Endothelial cell of umbilical vein (primary cell): Measurements from ENCODE around the gene PRKAR2B. TPM values are rescaled to one million over a fixed set of nuclear protein-coding genes. Genes with fewer than 3 reads are reported as not detected.

Experiments
- BruUV-seq: library from RNA; stranded (reverse); fragments of 400-500 nt; replicated peaks from 2 replicates; lab custom pipeline; 2021; lab: Mats Ljungman, UMichigan
- CTCF ChIA-PET: fragments of 300-600, 350-600 bp; sonication (Branson Sonifier 250); formaldehyde crosslinking; loops from one replicate; lab custom pipeline; 2021; ENCODE audit warnings: antibody characterized with exemption, inconsistent platforms; lab: Charles Lee
- POLR2A ChIA-PET: fragments of 300-600, 350-600 bp; sonication (Branson Sonifier 250); formaldehyde crosslinking; loops from one replicate; lab custom pipeline; 2021; ENCODE audit warnings: antibody characterized with exemption, inconsistent platforms; lab: Charles Lee
- DNase-seq: peaks from one replicate; pipeline ENCODE4 v3.0.0-alpha.2; 2011; ENCODE audit warnings: low read depth, low spot score
- FAIRE-seq: peaks from 2 replicates; lab custom pipeline; 2011; peaks lifted over from hg19 to GRCh38; lab: Jason Lieb, UNC
- H2AFZ ChIP-seq: 2 replicates; pipeline ENCODE4 v1.6.0; 2012; ENCODE audit warnings: low read depth, low read length, control low read depth, inconsistent platforms
- H3K27ac ChIP-seq: 2 replicates; pipeline ENCODE4 v1.5.1; 2011; ENCODE audit warnings: low read depth, mild to moderate bottlenecking, control low read depth, low read length, moderate library complexity; ENCODE audit not compliant: insufficient read depth
- H3K27me3 ChIP-seq, 2 experiments: 2 replicates each; pipeline versions ENCODE4 v1.6.0 to v1.6.1; 2011; ENCODE audit warnings: low read length in 2 of 2, mixed read lengths in 1 of 2; ENCODE audit not compliant: control insufficient read depth in 2 of 2, insufficient read depth in 2 of 2
- H3K36me3 ChIP-seq, 2 experiments: 2 replicates in 1 of 2; 3 replicates in 1 of 2; pipeline ENCODE4 v1.5.1; 2011; ENCODE audit warnings: low read length in 2 of 2, mild to moderate bottlenecking in 1 of 2, moderate library complexity in 1 of 2; ENCODE audit not compliant: control insufficient read depth in 2 of 2, insufficient read depth in 2 of 2; ENCODE audit errors: extremely low read depth in 1 of 2
- H3K4me1 ChIP-seq: 3 replicates; pipeline ENCODE4 v1.5.1; 2011; ENCODE audit warnings: mild to moderate bottlenecking, low read length; ENCODE audit not compliant: control insufficient read depth, insufficient read depth; ENCODE audit errors: extremely low read depth
- H3K4me2 ChIP-seq: 2 replicates; pipeline ENCODE4 v1.6.1; 2011; ENCODE audit warnings: low read length, control low read depth, mixed read lengths; ENCODE audit not compliant: insufficient read depth
- H3K4me3 ChIP-seq, 3 experiments: fragments of 200-600 bp in 1 of 3; sonication (generic), shearing (Covaris generic) in 1 of 3; replicated peaks in 1 of 3; 2 replicates each; pipeline ENCODE4 v1.5.1; 2011 to 2016; ENCODE audit warnings: control low read depth in 3 of 3, low read length in 3 of 3, mild to moderate bottlenecking in 2 of 3, inconsistent platforms in 1 of 3, low read depth in 1 of 3, moderate library complexity in 1 of 3; ENCODE audit not compliant: insufficient read depth in 1 of 3
- H3K79me2 ChIP-seq: 2 replicates; pipeline ENCODE4 v1.6.0; 2012; ENCODE audit warnings: low read length, inconsistent platforms; ENCODE audit not compliant: control insufficient read depth, insufficient read depth
- H3K9ac ChIP-seq: replicated peaks from 2 replicates; pipeline ENCODE3; 2011; ENCODE audit warnings: low read length, control low read depth; ENCODE audit not compliant: insufficient read depth; ENCODE audit errors: extremely low read depth
- H3K9me1 ChIP-seq: replicated peaks from 3 replicates; pipeline ENCODE4 v1.6.0; 2011; ENCODE audit warnings: mild to moderate bottlenecking, low read length; ENCODE audit not compliant: control insufficient read depth, insufficient read depth; ENCODE audit errors: extremely low read depth
- H3K9me3 ChIP-seq: replicated peaks from 2 replicates; pipeline ENCODE4 v1.5.1; 2012; ENCODE audit warnings: low read length, inconsistent platforms; ENCODE audit not compliant: control insufficient read depth, insufficient read depth
- H4K20me1 ChIP-seq: replicated peaks from 2 replicates; pipeline ENCODE3; 2011; ENCODE audit warnings: mild to moderate bottlenecking, low read length; ENCODE audit not compliant: control insufficient read depth, insufficient read depth; ENCODE audit errors: extremely low read depth
- EZH2 ChIP-seq: IDR thresholded peaks from 2 replicates; pipeline ENCODE4 v1.6.1; 2012; ENCODE audit warnings: borderline replicate concordance, low read depth, mild to moderate bottlenecking, moderate library complexity, low read length, inconsistent platforms; ENCODE audit not compliant: severe bottlenecking
- FOS ChIP-seq: IDR thresholded peaks from 2 replicates; pipeline ENCODE4 v1.6.1; 2011; ENCODE audit warnings: mild to moderate bottlenecking, low read length, moderate library complexity, borderline replicate concordance; ENCODE audit not compliant: insufficient read depth
- GATA2 ChIP-seq: IDR thresholded peaks from 2 replicates; pipeline ENCODE4 v1.7.0; 2011; ENCODE audit warnings: low read depth, mild to moderate bottlenecking, moderate library complexity, mixed read lengths, low read length; ENCODE audit not compliant: insufficient read length, insufficient read depth
- JUN ChIP-seq: IDR thresholded peaks from 2 replicates; pipeline ENCODE4 v1.6.1; 2011; ENCODE audit warnings: borderline replicate concordance, low read depth; ENCODE audit not compliant: insufficient read length, insufficient read depth
- MYC ChIP-seq: IDR thresholded peaks from one replicate; pipeline ENCODE4 v1.6.1; 2011; ENCODE audit warnings: mild to moderate bottlenecking, low read depth, low read length
- POLR2A ChIP-seq: IDR thresholded peaks from 2 replicates; pipeline ENCODE4 v1.6.1; 2012; ENCODE audit warnings: low read depth, mild to moderate bottlenecking, control low read depth, low read length
- POLR2AphosphoS5 ChIP-seq: IDR thresholded peaks from 2 replicates; pipeline ENCODE4 v1.6.1; 2012; ENCODE audit warnings: low read depth, mild to moderate bottlenecking, control low read depth, low read length, moderate library complexity; ENCODE audit not compliant: insufficient read depth
- dilution Hi-C: fragments of 300-500 bp; cut with MboI; formaldehyde crosslinking; loops from one replicate; pipeline ENCODE4 v1.15.0; 2019; ENCODE audit warnings: low sequenced_read_pairs; ENCODE audit not compliant: extremely low pct_ligation_motif_present
- intact Hi-C: fragments of 100-400 bp; cut with micrococcal nuclease; formaldehyde crosslinking; loops from one replicate; pipeline ENCODE4 v1.10.0; 2022
- polyA plus RNA-seq, 4 experiments: library from polyadenylated mRNA; depleted of rRNA in 3 of 4; stranded (reverse) in 3 of 4; unstranded in 1 of 4; fragments of >200 nt; gene quantifications; 2 replicates each; pipeline versions ENCODE4 v1.2.1 to v1.2.3, GENCODE V29; 2011 to 2012; ENCODE audit warnings: missing spikeins in 1 of 4
- total RNA-seq: library from RNA; stranded (reverse); gene quantifications from 2 replicates; pipeline ENCODE4 v1.2.3, GENCODE V29; 2021
- TF ChIP-seq, protein P1 (sequence below): IDR thresholded peaks from 2 replicates; pipeline ENCODE4 v1.6.1; 2011; ENCODE audit not compliant: insufficient read depth, insufficient read length
- TF ChIP-seq, protein P2 (sequence below), 2 donors: IDR thresholded peaks; 1 replicate in 1 of 2; 2 replicates in 1 of 2; pipeline ENCODE4 v1.5.1; 2011; ENCODE audit warnings: low read length in 2 of 2, mild to moderate bottlenecking in 2 of 2, moderate library complexity in 2 of 2, control low read depth in 1 of 2, inconsistent platforms in 1 of 2, low read depth in 1 of 2; ENCODE audit not compliant: insufficient read depth in 1 of 2; ENCODE audit errors: extremely low read depth in 1 of 2

The PRKAR2B gene
- total and polyA plus RNA-seq, 2 donors (not counting 3 experiments of a cell fraction or from before 2014, with no cell fraction given): 10.7 to 39.8 TPM

- Histone ChIP-seq H3K4me3 (no peak overlapping the region), H3K4me1 (no peaks in the 10 kb centered on the region), H3K27ac (no peak overlapping the region), H2AFZ (no peak overlapping the region), H3K9ac (no peak overlapping the region), H4K20me1 (no peaks in the 10 kb centered on the region), H3K27me3 (no peaks in the 10 kb centered on the region), H3K79me2 (no peaks in the 10 kb centered on the region), H3K36me3 (no peaks in the 10 kb centered on the region), H3K4me2 (no peak overlapping the region), H3K9me1 (no peaks in the 10 kb centered on the region), H3K9me3 (no peaks in the 10 kb centered on the region)
- TF ChIP-seq POLR2AphosphoS5 (no peak), MYC (no peak), GATA2 (no peak), EZH2 (no peak), POLR2A (no peak), FOS (no peak), JUN (no peak)
- TF ChIP-seq, protein P1, sequence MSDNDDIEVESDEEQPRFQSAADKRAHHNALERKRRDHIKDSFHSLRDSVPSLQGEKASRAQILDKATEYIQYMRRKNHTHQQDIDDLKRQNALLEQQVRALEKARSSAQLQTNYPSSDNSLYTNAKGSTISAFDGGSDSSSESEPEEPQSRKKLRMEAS: no peak
- TF ChIP-seq, protein P2, sequence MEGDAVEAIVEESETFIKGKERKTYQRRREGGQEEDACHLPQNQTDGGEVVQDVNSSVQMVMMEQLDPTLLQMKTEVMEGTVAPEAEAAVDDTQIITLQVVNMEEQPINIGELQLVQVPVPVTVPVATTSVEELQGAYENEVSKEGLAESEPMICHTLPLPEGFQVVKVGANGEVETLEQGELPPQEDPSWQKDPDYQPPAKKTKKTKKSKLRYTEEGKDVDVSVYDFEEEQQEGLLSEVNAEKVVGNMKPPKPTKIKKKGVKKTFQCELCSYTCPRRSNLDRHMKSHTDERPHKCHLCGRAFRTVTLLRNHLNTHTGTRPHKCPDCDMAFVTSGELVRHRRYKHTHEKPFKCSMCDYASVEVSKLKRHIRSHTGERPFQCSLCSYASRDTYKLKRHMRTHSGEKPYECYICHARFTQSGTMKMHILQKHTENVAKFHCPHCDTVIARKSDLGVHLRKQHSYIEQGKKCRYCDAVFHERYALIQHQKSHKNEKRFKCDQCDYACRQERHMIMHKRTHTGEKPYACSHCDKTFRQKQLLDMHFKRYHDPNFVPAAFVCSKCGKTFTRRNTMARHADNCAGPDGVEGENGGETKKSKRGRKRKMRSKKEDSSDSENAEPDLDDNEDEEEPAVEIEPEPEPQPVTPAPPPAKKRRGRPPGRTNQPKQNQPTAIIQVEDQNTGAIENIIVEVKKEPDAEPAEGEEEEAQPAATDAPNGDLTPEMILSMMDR (IDR thresholded peaks at IDR 0.05; ENCODE audit: extremely low read depth in 1 of 2, insufficient read depth in 1 of 2, low read depth in 1 of 2, low read length in 2 of 2): no peak
- FAIRE-seq: no peak
- dilution Hi-C loops: no loop called here
- DNase-seq: no peak
- BruUV-seq: no TSS peak
- ChIA-PET CTCF (no interaction called here), POLR2A (no interaction called here)
- intact Hi-C loops: no loop called here
These were observed 17.3 kb upstream of the PRKAR2B start for GRCh38 chr7:107027208-107027607.
